COLO829 (cell line): Measurements from ENCODE around the gene PROSER3.

ENCODE experiments used
- DNase-seq: peaks from one replicate; pipeline ENCODE4 v3.0.0; 2012; ENCODE audit warnings: low spot score

Gene PROSER3

GRCh38 chr19:35777961-35778360, 20.0 kb downstream of the PROSER3 start:
- DNase-seq = no peak

- DNase-seq = no peak
Measured at GRCh38 chr19:35779033-35779432, 21.1 kb downstream of the PROSER3 start.

DNA sequence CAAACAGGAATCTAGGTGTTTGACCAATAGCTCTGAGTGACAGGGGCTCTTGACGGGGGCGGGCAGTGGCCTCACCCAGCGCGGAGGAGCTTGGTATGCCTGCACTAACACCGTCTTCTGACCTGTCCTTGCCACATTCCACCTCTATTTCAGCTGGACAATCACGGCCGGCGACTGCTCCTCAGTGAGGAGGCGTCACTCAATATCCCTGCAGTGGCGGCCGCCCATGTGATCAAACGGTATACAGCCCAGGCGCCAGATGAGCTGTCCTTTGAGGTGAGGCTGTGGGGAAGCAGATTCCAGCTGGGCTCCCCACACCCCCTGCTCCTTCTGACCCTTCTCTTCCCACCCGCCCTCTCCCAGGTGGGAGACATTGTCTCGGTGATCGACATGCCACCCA, 22.1 kb downstream of the PROSER3 start:
- DNase-seq = no peak

DNA sequence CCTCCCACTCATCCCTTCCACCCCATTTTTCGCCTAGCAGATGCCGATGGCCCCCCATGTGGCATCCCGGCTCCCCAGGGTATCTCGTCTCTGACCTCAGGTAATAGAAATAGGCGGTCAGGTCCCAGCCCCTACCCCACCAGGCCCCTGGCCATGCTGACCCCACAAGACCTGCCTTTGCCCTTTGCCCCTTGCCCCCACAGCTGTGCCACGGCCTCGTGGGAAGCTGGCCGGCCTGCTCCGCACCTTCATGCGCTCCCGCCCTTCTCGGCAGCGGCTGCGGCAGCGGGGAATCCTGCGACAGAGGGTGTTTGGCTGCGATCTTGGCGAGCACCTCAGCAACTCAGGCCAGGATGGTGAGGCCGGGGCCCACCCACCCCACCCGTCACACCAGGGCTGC, 22.7 kb downstream of the PROSER3 start:
- no peak for DNase-seq

- no peak for DNase-seq
Measured at GRCh38 chr19:35781650-35782049, 23.7 kb downstream of the PROSER3 start.

DNA sequence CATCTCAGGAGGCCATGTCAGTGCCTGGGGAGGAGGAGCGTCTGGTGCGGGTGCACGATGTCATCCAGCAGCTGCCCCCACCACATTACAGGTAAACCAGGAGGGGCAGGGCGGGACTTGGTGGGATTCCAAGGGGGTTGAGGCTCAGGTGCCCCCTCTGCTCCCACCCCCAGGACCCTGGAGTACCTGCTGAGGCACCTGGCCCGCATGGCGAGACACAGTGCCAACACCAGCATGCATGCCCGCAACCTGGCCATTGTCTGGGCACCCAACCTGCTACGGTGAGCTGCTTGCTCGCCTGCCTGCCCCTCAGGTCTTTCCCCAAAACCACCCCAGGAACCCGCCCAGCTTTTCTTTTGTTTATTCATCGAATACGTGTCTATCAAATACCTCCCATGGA, 24.6 kb downstream of the PROSER3 start:
- DNase-seq = no peak

- no peak for DNase-seq
Measured at GRCh38 chr19:35783469-35784434, 25.8 kb downstream of the PROSER3 start.

DNA sequence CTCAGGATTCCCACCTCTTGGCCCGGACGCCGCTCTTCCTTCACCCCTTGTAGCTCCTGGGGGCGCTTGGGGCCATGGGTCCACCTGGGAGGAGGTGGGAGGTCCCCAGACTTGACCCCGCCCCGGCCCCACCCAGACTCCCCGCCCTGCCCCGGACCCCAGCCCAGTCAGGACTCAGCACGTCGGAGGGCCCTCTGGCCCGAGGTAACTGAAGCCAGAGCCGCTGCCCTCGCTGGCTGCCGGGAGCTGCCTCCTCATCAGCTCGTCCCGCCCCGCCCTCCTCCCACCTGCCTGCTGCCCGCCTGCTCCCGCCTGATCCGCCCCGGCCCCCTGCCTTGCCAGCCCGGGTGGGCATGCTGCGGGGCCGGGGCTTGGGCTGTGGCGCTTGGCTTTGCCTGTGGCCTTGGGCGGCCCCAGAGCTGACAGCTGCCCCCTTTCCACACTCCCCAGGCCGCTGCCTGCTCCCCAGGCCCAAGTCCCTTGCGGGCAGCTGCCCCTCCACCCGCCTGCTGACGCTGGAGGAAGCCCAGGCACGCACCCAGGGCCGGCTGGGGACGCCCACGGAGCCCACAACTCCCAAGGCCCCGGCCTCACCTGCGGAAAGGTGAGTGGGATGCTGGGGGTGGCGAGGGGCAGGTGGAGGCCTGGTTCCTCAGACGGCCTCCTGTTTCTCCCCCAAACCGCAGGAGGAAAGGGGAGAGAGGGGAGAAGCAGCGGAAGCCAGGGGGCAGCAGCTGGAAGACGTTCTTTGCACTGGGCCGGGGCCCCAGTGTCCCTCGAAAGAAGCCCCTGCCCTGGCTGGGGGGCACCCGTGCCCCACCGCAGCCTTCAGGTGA, 26.7 kb downstream of the PROSER3 start:
- no peak for DNase-seq

DNA sequence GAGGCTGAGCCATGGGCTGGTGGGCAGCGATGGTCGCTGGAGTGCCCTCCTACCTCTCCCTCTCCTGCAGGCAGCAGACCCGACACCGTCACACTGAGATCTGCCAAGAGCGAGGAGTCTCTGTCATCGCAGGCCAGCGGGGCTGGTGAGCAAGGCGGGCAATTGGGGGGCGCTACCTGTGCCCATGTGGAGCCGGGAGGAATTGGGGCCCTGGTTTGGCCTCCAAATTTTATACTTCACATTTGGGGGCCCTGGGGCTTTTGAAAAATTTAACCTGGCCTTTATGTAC, 27.3 kb downstream of the PROSER3 start:
- no peak for DNase-seq

- DNase-seq = no peak
Measured at GRCh38 chr19:35786299-35787160, 28.6 kb downstream of the PROSER3 start.

DNA sequence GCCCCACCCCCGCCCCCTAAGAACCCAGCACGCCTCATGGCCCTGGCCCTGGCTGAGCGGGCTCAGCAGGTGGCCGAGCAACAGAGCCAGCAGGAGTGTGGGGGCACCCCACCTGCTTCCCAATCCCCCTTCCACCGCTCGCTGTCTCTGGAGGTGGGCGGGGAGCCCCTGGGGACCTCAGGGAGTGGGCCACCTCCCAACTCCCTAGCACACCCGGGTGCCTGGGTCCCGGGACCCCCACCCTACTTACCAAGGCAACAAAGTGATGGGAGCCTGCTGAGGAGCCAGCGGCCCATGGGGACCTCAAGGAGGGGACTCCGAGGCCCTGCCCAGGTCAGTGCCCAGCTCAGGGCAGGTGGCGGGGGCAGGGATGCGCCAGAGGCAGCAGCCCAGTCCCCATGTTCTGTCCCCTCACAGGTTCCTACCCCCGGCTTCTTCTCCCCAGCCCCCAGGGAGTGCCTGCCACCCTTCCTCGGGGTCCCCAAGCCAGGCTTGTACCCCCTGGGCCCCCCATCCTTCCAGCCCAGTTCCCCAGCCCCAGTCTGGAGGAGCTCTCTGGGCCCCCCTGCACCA, 29.3 kb downstream of the PROSER3 start:
- no peak for DNase-seq

DNA sequence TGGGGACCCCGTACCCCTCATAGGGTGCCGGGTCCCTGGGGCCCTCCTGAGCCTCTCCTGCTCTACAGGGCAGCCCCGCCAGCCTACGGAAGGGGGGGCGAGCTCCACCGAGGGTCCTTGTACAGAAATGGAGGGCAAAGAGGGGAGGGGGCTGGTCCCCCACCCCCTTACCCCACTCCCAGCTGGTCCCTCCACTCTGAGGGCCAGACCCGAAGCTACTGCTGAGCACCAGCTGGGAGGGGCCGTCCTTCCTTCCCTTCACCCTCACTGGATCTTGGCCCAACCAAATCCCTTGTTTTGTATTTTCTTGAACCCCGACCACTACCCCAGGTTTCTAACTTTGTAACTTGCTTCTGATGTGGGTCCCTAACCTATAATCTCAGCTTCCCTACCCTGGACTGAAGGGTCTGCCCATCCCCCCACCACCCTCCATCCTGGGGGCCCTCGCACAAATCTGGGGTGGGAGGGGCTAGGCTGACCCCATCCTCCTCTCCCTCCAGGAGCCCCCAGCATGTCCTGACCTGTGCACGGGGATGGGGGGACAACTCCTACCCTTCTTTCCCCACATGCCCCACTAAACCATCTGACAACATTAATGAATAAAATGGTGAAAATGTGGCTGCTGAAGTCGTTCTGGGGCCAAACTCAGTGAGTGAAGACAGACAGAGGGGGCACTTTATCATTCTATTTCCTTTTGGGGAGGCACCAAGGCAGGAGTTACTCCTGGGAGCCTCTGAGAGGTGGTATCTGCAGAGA, 30.4 kb downstream of the PROSER3 start:
- no peak for DNase-seq

GRCh38 chr19:35789195-35789977, 31.4 kb downstream of the PROSER3 start:
- no peak for DNase-seq

- no peak for DNase-seq
Measured at GRCh38 chr19:35789978-35790944, 32.3 kb downstream of the PROSER3 start.

- no peak for DNase-seq
Measured at GRCh38 chr19:35790981-35791813, 33.2 kb downstream of the PROSER3 start.

- no peak for DNase-seq
Measured at GRCh38 chr19:35791814-35792279, 33.9 kb downstream of the PROSER3 start.

- no peak for DNase-seq
Measured at GRCh38 chr19:35792312-35792711, 34.3 kb downstream of the PROSER3 start.

GRCh38 chr19:35792888-35793287, 34.9 kb downstream of the PROSER3 start:
- no peak for DNase-seq
